AG09309 (cell line): ENCODE results near the gene NDUFV1.

ENCODE experiments used
- DNase-seq: peaks from one replicate; pipeline ENCODE4 v3.0.0-alpha.2; 2010; ENCODE audit warnings: low read depth
- H3K4me3 ChIP-seq: 2 replicates; pipeline ENCODE4 v1.5.1; 2011; ENCODE audit warnings: mild to moderate bottlenecking, low read depth, low read length, moderate library complexity; ENCODE audit not compliant: control insufficient read depth
- CTCF ChIP-seq: IDR thresholded peaks from 2 replicates; pipeline ENCODE4 v1.5.1; 2011; ENCODE audit warnings: mild to moderate bottlenecking, low read depth, low read length, inconsistent platforms; ENCODE audit not compliant: insufficient read depth, control insufficient read depth; ENCODE audit errors: missing control alignments

The NDUFV1 gene

GRCh38 chr11:67582011-67582410 is 24.7 kb upstream of the NDUFV1 start:
- DNase-seq: no peak
- H3K4me3 ChIP-seq: no peak overlapping the region
- no peak for TF ChIP-seq CTCF

- H3K4me3 ChIP-seq: peak within 1 kb of the TSS; percentile 74
- peak; percentile 32 for DNase-seq
- peak; percentile 46 for TF ChIP-seq CTCF
Measured at GRCh38 chr11:67583247-67584204, 23.2 kb upstream of the NDUFV1 start, which contains the start of gene GSTP1. TSS of gene GSTP1 (plus strand) at chr11:67583812. CDS start at chr11:67583844, 32 bp downstream.

GRCh38 chr11:67584205-67584880 is 22.4 kb upstream of the NDUFV1 start:
- peak overlapping the region; percentile 74 for H3K4me3 ChIP-seq
- peak; percentile 14 for DNase-seq
- TF ChIP-seq CTCF: no peak

- TF ChIP-seq CTCF: no peak
- no peak for DNase-seq
- peak overlapping the region; percentile 74 for H3K4me3 ChIP-seq
Measured at GRCh38 chr11:67584881-67585873, 21.6 kb upstream of the NDUFV1 start.

GRCh38 chr11:67585911-67586310 is 20.8 kb upstream of the NDUFV1 start:
- no peak for DNase-seq
- TF ChIP-seq CTCF: no peak
- H3K4me3 ChIP-seq: no peak overlapping the region
